Keratinocyte (primary cell): Measurements from ENCODE around the gene LRRC4C. TPM values are rescaled to one million over a fixed set of nuclear protein-coding genes. Genes with fewer than 3 reads are reported as not detected.

Experiments
- DNase-seq: peaks from one replicate; pipeline ENCODE4 v3.0.0-alpha.2; 2011; ENCODE audit warnings: low read depth, missing footprints, low spot score
- FAIRE-seq: peaks from 2 replicates; lab custom pipeline; 2011; peaks lifted over from hg19 to GRCh38; lab: Jason Lieb, UNC
- H2AFZ ChIP-seq: 2 replicates; pipeline ENCODE4 v1.6.0; 2012; ENCODE audit warnings: low read length, control low read depth, inconsistent platforms; ENCODE audit not compliant: control insufficient read depth
- H3K27ac ChIP-seq: 2 replicates; pipeline ENCODE4 v1.5.1; 2011; ENCODE audit warnings: low read length; ENCODE audit not compliant: control insufficient read depth, insufficient read depth
- H3K27me3 ChIP-seq: 3 replicates; pipeline ENCODE4 v1.6.0; 2011; ENCODE audit warnings: low read length; ENCODE audit not compliant: control insufficient read depth, insufficient read depth; ENCODE audit errors: extremely low read depth
- H3K36me3 ChIP-seq, 2 experiments: 2 replicates in 1 of 2; 3 replicates in 1 of 2; pipeline ENCODE4 v1.5.1; 2011; ENCODE audit warnings: low read length in 2 of 2, mild to moderate bottlenecking in 1 of 2; ENCODE audit not compliant: control insufficient read depth in 2 of 2, insufficient read depth in 2 of 2; ENCODE audit errors: extremely low read depth in 1 of 2
- H3K4me1 ChIP-seq: 3 replicates; pipeline ENCODE4 v1.5.1; 2011; ENCODE audit warnings: low read length; ENCODE audit not compliant: control insufficient read depth, insufficient read depth; ENCODE audit errors: extremely low read depth
- H3K4me2 ChIP-seq: 3 replicates; pipeline ENCODE4 v1.6.0; 2011; ENCODE audit warnings: low read depth, low read length; ENCODE audit not compliant: control insufficient read depth, insufficient read depth; ENCODE audit errors: extremely low read depth
- H3K4me3 ChIP-seq, 3 experiments: fragments of 200-600 bp in 1 of 3; sonication (generic) in 1 of 3; 2 replicates in 2 of 3; 3 replicates in 1 of 3; pipeline ENCODE4 v1.5.1; 2011 to 2016; ENCODE audit warnings: low read length in 3 of 3, mild to moderate bottlenecking in 3 of 3, control low read depth in 2 of 3, inconsistent platforms in 1 of 3, low read depth in 1 of 3, mixed read lengths in 1 of 3, mixed run types in 1 of 3, moderate library complexity in 1 of 3; ENCODE audit not compliant: control insufficient read depth in 2 of 3, insufficient read depth in 2 of 3; ENCODE audit errors: extremely low read depth in 1 of 3
- H3K79me2 ChIP-seq: 2 replicates; pipeline ENCODE4 v1.6.0; 2012; ENCODE audit warnings: low read length; ENCODE audit not compliant: control insufficient read depth, insufficient read depth
- H3K9ac ChIP-seq: 3 replicates; pipeline ENCODE4 v1.6.0; 2011; ENCODE audit warnings: low read length; ENCODE audit not compliant: control insufficient read depth, insufficient read depth; ENCODE audit errors: extremely low read depth
- H3K9me1 ChIP-seq: 3 replicates; pipeline ENCODE4 v1.6.0; 2011; ENCODE audit warnings: low read length; ENCODE audit not compliant: control insufficient read depth, insufficient read depth; ENCODE audit errors: extremely low read depth
- H3K9me3 ChIP-seq: 2 replicates; pipeline ENCODE4 v1.5.1; 2012; ENCODE audit warnings: low read depth, low read length; ENCODE audit not compliant: control insufficient read depth
- H4K20me1 ChIP-seq: 3 replicates; pipeline ENCODE4 v1.6.0; 2011; ENCODE audit warnings: low read length; ENCODE audit not compliant: control insufficient read depth, insufficient read depth; ENCODE audit errors: extremely low read depth
- EZH2 ChIP-seq: IDR thresholded peaks from one replicate; pipeline ENCODE4 v1.6.1; 2012; ENCODE audit warnings: inconsistent platforms, mild to moderate bottlenecking, low read length, moderate library complexity
- dilution Hi-C: fragments of 300-500 bp; cut with MboI; formaldehyde crosslinking; loops from one replicate; pipeline ENCODE4 v1.7.0; 2020; ENCODE audit warnings: low sequenced_read_pairs; ENCODE audit not compliant: extremely low pct_ligation_motif_present
- polyA plus RNA-seq, 5 experiments: library from polyadenylated mRNA; depleted of rRNA in 3 of 5; stranded (reverse) in 3 of 5; stranded (forward) in 1 of 5; unstranded in 1 of 5; fragments of >200 nt; gene quantifications; 1 replicate in 1 of 5; 2 replicates in 3 of 5; 3 replicates in 1 of 5; pipeline versions ENCODE4 v1.2.1 to v1.2.3, GENCODE V29; 2011 to 2012; ENCODE audit warnings: missing spikeins in 2 of 5, low read depth in 1 of 5, low replicate concordance in 1 of 5
- TF ChIP-seq, protein P1 (sequence below), 3 experiments: IDR thresholded peaks in 1 of 3; conservative IDR thresholded peaks in 1 of 3; optimal IDR thresholded peaks in 1 of 3; 2 replicates in 2 of 3; 3 replicates in 1 of 3; pipeline versions ENCODE3 to v1.5.1; 2011; ENCODE audit warnings: low read length in 3 of 3, mild to moderate bottlenecking in 3 of 3, moderate library complexity in 2 of 3, control low read depth in 1 of 3, inconsistent platforms in 1 of 3; ENCODE audit not compliant: insufficient read depth in 2 of 3; ENCODE audit errors: extremely low read depth in 1 of 3

LRRC4C gene
- polyA plus RNA-seq, 1 donor (not counting 4 experiments of a cell fraction or from before 2014, with no cell fraction given) = not detected

DNA sequence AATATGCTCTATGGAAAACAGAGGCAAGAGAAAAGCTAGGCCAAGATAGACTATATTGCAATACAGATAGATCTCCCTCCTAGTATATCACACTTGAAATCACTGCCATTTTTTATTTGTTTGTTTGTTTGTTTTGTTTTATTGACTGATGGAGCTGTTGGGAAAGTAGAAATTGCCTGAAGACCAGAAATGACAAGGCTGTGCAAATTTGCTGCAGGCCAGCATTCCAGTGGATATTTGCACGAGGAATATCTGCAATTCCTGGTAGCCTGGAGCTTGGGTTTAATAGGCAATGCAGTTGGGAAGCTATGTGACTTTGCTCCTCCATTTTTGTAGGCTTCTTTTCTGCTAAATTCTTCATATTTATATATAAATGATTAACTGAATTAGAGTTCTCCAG, 991.7 kb downstream of the LRRC4C start:
- no peak for FAIRE-seq
- TF ChIP-seq EZH2 = no peak
- TF ChIP-seq, protein P1, sequence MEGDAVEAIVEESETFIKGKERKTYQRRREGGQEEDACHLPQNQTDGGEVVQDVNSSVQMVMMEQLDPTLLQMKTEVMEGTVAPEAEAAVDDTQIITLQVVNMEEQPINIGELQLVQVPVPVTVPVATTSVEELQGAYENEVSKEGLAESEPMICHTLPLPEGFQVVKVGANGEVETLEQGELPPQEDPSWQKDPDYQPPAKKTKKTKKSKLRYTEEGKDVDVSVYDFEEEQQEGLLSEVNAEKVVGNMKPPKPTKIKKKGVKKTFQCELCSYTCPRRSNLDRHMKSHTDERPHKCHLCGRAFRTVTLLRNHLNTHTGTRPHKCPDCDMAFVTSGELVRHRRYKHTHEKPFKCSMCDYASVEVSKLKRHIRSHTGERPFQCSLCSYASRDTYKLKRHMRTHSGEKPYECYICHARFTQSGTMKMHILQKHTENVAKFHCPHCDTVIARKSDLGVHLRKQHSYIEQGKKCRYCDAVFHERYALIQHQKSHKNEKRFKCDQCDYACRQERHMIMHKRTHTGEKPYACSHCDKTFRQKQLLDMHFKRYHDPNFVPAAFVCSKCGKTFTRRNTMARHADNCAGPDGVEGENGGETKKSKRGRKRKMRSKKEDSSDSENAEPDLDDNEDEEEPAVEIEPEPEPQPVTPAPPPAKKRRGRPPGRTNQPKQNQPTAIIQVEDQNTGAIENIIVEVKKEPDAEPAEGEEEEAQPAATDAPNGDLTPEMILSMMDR (optimal IDR thresholded peaks at IDR 0.05 in 1 of 3, IDR thresholded peaks at IDR 0.05 in 1 of 3, conservative IDR thresholded peaks at IDR 0.05 in 1 of 3; ENCODE audit: extremely low read depth in 1 of 3, insufficient read depth in 2 of 3, low read length in 3 of 3) = no peak
- dilution Hi-C loops = no loop called here

DNA sequence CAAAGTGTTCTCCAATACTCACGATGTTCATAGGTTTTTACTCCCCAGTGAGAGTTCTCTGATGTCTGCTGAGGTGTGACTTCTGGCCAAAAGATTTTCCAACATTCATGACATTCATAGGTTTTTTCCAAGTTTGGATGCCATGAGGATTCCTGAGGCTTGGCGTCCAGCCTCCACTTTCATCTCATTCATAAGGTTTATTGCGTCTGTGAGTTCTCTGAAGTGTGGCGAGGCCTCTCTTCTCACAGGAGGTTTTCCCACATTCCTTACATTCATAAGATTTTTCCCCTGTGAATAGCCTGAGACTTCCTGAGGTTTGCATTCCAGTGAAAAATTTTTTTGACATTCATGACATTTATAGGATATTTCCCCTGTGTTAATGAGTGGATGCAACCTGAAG, 1014.1 kb downstream of the LRRC4C start:
- Histone ChIP-seq H3K79me2 (no peaks in the 10 kb centered on the region), H3K4me3 (no peak overlapping the region), H3K27me3 (no peaks in the 10 kb centered on the region), H3K9me1 (no peaks in the 10 kb centered on the region), H3K4me1 (no peaks in the 10 kb centered on the region), H2AFZ (no peak overlapping the region), H3K9me3 (no peaks in the 10 kb centered on the region), H3K4me2 (no peak overlapping the region), H3K27ac (no peak overlapping the region), H3K36me3 (no peaks in the 10 kb centered on the region), H4K20me1 (no peaks in the 10 kb centered on the region), H3K9ac (no peak overlapping the region)
- no peak for TF ChIP-seq EZH2
- TF ChIP-seq, protein P1 (optimal IDR thresholded peaks at IDR 0.05 in 1 of 3, IDR thresholded peaks at IDR 0.05 in 1 of 3, conservative IDR thresholded peaks at IDR 0.05 in 1 of 3; ENCODE audit: extremely low read depth in 1 of 3, insufficient read depth in 2 of 3, low read length in 3 of 3) = no peak
- no peak for FAIRE-seq
- DNase-seq = no peak
- dilution Hi-C loops = no loop called here

More for the DNA sequence above, 991.7 kb downstream of the LRRC4C start:
- H3K27me3 ChIP-seq = no peaks in the 10 kb centered on the region
- H3K36me3 ChIP-seq = no peaks in the 10 kb centered on the region
- H3K9me3 ChIP-seq = no peaks in the 10 kb centered on the region
- H3K4me1 ChIP-seq = no peaks in the 10 kb centered on the region
- no peaks in the 10 kb centered on the region for H3K79me2 ChIP-seq
- no peak overlapping the region for H3K4me2 ChIP-seq
- no peaks in the 10 kb centered on the region for H4K20me1 ChIP-seq
- no peak overlapping the region for H3K9ac ChIP-seq
- no peak overlapping the region for H3K27ac ChIP-seq
- no peaks in the 10 kb centered on the region for H3K9me1 ChIP-seq
- DNase-seq = no peak
- no peak overlapping the region for H3K4me3 ChIP-seq
- H2AFZ ChIP-seq = no peak overlapping the region
